HG02759 (cell line): Measurements from ENCODE around the gene DOCK3.
"Not testable (repeated sequence)": the region's sequence is repeated elsewhere in the genome, so short reads cannot be mapped to it uniquely, and the experiment has no call there.

Experiments used
- ATAC-seq: cut with Tn5 transposase; IDR thresholded peaks from one replicate; pipeline ENCODE4 v1.9.1; 2021; ENCODE audit warnings: mild to moderate bottlenecking, moderate library complexity; ENCODE audit not compliant: unreplicated experiment

DOCK3 gene

DNA sequence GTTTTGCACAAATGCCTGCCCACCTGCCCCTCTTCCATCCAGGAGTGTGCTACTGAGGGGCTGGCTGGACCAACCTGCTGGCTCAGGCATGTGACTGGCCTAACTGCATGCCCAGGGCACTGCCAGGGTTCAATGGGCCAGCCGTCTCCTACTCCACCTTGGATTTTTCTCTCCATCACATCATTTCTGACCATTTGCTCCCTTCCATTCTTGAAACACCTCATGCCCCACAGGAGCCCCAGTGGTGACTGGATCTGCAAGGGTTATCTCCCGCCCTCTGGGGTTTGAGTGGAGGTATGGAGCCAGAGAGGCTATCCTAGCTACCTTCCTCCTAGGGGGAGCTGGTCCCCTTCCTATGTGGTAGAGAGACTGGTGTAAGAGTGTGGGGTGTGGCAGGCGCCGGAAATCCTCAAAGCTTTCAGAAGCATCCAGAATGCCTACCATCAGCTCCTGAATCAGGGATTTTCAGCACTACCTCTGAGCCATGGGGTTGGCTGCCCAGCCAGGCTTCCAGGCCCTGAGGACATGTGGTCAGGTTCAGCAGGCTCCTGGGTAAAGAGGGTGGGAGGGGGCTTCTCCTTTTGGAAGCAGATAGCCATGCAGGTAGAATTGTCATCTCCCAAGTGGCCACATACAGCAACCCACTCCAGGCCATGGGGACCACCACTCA is 707.5 kb downstream of the DOCK3 start:
- no peak for ATAC-seq

DNA sequence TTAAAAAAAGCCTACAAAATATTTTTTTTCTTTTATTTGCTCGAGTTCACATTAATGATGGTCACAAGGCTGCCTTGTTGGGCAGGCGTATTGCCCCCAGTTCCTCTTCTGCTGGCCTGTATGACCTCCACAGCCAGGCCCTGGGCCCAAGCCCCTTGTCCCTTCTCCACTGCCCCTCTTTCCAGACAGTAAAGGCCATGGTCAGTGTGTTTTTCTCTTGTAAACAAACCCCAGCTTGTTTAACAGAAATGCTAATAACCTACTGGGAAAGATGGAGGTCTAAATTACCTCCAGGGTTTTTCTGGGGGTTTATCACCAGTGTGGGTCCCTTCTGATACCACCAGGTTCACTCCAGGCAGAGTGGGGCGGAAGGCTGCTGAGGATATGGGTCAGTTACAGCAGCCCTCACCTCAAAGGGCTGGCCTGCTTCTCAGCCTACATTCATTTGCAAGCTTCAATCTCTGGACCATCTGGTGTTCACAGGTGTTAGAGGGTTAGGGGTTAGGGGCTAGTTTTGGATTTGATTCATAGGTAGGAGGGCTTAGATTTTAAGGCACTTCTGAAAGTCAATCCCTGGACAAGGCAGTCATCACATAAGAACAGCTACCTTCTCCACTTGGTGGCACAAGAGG is 708.3 kb downstream of the DOCK3 start:
- no peak for ATAC-seq

DNA sequence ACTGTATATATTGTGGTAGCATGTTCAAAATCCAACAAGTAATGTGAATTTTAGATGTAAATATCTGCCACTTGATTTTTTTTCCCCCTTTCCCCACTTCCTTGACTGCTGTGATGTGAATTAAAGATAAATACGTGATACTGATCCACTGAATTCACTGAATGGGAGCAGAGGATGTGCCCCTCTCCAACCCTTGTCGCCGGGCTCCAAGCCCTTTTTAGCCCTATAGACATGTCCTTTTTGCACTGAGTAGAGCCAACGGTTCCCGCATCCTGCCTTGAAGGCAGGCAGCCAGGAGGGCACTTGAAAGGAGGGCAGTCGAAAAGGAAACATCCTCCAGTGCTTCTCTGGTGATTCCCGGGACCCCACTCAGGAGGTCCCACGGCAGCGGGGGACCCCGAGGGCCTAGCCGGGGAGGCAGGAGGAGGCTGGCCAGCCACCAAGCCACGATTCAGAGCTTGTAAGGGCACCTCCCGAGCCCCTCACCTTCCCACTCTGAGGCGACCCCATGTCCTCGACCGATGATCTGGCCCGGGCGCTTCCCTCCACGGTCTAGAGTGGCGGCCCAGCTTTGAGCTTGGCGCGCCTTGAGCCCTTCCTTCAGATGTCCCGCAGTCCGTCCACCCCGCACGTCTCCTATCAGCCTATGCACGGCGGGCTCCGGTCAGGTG is 709.5 kb downstream of the DOCK3 start:
- ATAC-seq: peak; percentile 14

DNA sequence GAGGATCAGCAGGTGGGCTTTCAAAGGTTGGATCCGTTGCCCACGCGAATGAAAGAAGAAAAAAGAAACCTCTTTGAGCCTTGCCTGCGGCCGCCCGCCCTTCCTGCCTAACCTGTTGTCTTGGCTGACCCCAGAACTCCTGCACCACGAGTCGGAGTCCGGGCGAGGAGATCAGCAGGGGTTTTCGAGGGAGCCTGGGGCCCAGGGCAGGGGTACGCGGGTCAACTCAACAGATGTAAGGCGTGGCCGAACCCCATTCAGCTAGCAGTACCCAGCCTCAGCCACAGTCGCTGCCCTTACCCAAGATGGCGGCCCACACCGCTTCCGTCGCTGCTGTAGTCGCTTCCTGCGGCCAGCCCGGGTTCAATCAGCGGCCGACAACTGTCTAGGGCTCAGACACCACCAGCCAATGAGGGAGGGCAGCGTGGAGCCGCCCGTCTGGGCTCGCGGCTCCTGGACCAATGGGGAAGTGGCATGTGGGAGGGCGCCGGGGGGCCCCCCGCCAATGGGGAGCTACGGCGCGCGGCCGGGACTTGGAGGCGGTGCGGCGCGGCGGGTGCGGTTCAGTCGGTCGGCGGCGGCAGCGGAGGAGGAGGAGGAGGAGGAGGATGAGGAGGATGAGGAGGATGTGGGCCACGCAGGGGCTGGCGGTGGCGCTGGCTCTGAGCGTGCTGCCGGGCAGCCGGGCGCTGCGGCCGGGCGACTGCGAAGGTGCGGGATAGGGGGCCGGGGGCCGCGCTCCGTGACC is 710.2 kb downstream of the DOCK3 start, which contains the start of gene MANF:
MANF (plus strand) TSS at position 566 of the 748 bp plus-strand sequence; CDS start at position 618, 52 bp downstream.
- peak; percentile 96 for ATAC-seq

DNA sequence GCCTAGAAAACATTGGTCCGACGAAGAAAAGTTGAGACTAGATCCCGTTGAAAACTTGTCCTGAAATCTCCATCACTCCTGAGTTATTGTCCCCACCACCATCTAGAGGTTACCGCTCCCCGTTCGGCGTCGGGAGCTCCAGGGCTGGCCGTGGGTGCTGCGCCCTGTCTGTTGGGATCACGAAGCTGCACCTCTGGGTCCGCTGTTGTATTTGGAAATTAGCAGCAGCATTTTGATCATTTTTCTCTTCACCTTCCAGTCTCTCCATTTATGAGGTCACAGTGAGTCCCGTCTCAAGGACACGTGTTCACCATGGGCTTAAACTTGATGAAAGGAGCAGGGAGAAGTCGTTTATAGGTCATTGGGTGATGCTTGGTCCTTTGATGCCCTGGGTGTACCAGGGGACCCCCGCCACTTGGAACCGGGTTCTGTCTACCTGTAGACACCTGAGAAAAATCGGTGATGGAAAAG is 710.9 kb downstream of the DOCK3 start:
- no peak for ATAC-seq

DNA sequence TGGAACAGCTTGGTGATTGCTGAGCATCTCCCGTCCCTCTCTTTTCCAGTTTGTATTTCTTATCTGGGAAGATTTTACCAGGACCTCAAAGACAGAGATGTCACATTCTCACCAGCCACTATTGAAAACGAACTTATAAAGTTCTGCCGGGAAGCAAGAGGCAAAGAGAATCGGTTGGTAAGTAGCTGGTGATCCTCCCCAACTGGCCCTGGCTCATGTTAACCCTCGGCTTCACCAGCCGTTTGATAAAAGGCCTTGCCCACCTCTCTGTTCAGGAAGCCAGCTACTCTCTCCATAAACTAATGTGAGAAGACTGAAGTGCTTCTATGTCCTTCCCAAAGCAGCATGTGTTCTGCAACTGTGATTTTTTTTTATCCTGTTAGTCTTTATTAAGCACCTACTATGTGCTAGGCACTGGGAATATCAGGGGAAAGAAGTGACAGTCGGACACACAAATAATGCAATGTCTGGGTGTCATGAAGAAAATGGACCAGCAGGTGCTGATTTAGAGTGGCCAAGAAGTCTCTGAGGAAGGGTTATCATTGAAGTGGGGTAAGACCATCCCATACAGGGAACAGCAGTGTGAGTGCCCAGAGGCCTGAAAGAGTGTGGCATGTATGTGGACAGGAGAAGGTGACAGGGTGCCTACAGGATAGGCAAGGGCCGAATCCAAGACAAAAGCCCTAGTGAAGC is 711.6 kb downstream of the DOCK3 start:
- no peak for ATAC-seq

DNA sequence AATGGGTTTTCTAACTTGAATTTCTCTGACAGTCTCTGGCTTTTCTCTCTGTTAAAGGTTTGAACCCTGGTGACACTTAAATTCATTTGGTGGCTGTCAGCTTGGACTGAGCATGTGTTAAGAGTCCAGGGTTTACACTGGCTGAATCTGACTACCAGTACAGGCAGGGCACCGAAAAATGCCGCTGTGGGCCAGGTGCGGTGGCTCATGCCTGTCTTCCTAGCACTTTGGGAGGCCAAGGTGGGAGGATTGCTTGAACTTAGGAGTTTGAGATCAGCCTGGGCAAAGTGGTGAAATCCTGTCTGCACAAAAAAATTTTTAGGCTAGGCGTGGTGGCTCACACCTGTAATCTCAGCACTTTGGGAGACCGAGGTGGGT is 712.1 kb downstream of the DOCK3 start:
- no peak for ATAC-seq

DNA sequence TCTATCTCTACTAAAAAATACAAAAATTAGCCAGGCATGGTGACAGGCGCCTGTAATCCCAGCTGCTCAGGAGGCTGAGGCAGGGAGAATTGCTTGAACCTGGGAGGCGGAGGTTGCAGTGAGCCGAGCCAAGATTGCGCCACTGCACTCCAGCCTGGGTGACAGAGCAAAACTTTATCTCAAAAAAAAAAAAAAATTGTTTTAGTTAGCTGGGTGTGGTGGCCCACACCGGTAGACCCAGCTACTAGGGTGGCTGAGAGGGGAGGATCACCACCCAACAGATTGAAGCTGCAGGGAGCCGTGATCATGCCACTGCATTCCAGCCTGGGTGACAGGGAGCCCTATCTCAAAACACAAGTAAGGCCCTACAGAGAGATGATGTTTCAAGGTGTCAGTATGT is 712.6 kb downstream of the DOCK3 start:
- ATAC-seq: not testable (repeated sequence)

DNA sequence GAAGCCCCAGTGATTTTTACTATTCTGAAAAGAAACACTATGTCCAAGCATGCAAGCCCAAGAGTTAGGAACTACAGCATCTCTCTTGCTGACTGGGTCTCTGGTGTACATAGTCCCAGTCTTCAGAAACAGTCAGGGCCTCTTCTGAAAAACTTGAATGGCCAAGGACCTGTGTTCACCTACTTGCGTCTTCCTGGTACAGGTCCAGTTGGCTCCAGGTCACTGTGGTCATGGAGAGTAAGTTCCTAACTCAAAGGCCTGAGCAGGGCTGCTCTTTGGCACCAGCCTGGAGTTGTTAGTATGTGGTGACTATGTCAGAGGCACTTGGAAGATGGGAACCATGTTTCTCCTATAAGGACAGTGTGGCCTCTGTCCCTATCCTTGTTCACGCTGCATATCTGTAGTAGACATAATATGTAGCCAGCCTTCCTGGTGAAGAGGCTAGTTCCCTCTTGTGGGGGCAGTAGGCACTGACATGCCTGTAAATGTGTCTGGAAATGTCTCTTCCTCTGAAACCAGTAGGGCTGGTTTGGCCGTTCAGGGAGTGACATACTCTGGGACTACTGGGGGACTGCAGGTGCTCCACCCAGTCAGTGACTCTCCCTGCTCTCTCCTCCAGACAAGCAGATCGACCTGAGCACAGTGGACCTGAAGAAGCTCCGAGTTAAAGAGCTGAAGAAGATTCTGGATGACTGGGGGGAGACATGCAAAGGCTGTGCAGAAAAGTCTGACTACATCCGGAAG is 713.7 kb downstream of the DOCK3 start:
- no peak for ATAC-seq

DNA sequence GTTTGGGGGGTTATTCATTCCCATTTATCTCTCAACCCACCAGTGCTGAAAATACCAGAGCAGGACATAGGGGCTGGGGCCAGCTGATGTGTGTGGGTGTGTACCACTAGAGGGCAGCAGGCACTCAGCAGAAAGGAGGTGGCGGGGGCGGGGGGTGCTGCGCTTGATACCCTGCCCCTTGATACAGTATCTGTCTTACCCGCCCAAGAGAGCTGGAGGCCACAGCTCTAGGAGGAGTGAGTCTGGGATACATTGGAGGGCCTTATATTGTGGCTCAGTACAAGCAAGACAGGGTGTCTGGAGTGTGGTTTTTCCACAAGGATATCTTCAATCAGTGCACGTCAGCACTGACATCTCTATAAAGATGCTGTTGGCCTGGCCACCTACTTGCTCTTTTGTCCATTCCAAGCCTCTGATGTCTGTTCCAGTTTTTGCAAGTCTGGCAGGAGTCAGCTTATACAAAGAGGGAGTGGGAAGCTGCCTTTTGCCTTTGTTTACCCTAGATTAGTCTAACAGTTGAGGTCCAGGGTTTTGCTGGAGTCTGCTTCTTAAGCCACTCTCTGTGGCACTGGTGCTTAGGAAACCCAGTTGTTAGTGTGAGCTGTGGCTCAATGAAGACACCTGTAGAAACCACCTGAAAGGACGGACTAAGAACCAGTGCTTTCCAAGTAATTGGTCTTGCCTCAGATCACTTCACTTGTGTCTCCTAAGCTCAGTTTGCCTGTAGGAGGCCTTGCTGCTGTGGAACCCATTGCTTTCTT is 714.9 kb downstream of the DOCK3 start:
- no peak for ATAC-seq

DNA sequence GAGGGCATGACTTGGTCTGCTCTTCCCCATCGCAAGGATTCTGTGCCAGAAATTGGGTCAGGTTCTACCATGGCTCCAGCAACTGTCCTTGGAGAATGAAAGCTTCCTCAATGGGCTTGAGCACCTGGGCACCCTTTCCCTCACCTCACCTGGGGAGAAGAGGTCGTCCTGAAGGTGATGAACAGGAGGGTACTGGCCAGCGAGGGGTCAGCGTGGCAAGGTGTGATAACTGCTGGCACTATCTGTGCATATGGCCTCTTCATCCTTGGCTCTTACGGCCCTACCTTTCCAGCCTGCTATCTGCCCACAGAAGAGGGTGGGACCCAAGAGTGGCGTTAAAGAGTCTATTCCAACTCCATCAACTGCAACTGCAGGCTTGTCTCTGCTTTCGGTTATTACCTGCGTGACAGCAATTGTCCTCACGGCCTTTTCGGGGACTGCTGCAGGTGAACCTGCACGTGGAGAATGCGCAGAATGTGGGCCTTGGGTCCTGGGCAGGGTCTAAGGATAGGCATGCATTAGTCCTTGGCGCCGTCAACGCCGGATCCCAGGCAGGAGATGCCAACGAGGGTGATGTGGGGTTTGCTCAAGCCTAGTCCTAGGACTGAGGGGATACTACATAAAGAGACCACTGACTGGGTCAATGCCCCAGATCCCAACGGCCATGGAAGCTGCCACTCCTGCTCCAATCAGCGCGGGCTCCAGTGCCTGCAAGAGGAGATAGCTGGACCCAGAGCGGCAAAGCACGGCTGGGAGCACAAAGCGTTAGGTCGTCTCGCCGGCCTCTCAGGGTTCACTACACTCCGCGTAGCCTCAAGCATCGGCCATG is 715.7 kb downstream of the DOCK3 start:
- no peak for ATAC-seq

DNA sequence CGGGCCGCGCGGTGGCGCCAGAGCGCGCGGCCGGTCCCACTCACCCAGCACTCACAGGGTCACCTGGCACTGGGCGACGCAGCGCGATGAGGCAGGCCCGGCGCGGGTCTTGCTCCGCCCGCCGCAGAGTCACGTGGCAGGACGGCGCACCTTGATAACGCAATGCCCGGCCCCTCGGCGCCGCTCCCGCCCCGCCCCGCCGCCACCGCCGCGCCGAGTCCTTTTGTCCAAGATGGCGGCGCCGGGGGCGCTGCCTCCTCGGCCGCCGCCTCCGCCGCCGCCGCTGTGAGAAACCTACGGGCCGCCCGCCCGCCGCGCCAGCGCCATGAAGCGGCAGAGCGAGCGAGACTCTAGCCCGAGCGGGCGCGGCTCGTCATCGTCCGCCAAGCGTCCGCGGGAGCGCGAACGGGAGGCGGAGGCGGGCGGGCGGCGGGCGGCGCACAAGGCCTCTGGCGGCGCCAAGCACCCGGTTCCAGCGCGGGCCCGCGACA is 716.4 kb downstream of the DOCK3 start, which contains the start of gene RBM15B:
RBM15B (plus strand) TSS at position 211 of the 491 bp plus-strand sequence; CDS start at position 326, 115 bp downstream.
- peak; percentile 93 for ATAC-seq

DNA sequence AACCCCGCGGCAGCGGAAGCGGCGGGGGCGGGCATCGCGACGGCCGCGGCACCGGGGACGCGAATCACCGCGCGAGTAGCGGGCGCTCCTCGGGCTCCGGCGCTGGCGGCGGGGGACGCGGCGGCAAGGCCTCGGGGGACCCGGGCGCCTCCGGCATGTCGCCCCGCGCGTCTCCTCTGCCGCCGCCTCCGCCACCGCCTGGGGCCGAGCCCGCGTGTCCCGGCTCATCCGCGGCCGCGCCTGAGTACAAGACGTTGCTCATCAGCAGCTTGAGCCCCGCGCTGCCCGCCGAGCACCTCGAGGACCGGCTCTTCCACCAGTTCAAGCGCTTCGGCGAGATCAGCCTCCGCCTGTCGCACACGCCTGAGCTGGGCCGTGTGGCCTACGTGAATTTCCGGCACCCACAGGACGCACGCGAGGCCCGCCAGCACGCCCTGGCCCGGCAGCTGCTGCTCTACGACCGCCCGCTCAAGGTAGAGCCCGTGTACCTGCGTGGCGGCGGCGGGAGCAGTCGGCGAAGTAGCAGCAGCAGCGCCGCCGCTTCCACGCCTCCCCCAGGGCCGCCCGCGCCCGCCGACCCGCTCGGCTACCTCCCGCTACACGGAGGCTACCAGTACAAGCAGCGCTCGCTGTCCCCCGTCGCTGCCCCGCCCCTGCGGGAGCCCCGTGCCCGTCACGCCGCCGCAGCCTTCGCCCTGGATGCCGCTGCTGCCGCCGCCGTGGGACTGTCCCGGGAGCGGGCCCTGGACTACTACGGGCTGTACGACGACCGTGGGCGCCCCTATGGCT is 717.0 kb downstream of the DOCK3 start:
- ATAC-seq: peak; percentile 17

DNA sequence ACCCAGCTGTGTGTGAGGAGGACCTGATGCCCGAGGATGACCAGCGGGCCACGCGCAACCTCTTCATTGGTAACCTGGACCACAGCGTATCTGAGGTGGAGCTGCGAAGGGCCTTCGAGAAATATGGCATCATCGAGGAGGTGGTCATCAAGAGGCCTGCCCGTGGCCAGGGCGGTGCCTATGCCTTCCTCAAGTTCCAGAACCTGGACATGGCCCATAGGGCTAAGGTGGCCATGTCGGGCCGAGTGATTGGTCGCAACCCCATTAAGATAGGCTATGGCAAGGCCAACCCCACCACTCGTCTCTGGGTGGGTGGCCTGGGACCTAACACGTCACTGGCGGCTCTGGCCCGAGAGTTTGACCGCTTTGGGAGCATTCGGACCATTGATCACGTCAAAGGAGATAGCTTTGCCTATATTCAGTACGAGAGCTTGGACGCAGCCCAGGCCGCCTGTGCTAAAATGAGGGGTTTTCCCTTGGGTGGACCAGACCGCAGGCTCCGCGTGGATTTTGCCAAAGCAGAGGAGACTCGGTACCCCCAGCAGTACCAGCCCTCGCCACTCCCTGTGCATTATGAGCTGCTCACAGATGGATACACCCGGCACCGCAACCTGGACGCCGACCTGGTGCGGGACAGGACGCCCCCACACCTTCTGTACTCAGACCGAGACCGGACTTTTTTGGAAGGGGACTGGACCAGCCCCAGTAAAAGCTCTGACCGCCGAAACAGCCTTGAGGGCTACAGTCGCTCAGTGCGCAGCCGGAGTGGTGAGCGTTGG is 717.8 kb downstream of the DOCK3 start:
- no peak for ATAC-seq

DNA sequence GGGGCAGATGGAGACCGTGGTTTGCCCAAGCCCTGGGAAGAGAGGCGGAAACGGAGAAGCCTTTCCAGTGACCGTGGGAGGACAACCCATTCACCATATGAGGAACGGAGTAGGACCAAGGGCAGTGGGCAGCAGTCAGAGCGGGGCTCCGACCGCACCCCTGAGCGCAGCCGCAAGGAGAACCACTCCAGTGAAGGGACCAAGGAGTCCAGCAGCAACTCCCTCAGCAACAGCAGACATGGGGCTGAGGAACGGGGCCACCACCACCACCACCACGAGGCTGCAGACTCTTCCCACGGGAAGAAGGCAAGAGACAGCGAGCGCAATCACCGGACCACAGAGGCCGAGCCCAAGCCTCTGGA is 718.4 kb downstream of the DOCK3 start:
- no peak for ATAC-seq

DNA sequence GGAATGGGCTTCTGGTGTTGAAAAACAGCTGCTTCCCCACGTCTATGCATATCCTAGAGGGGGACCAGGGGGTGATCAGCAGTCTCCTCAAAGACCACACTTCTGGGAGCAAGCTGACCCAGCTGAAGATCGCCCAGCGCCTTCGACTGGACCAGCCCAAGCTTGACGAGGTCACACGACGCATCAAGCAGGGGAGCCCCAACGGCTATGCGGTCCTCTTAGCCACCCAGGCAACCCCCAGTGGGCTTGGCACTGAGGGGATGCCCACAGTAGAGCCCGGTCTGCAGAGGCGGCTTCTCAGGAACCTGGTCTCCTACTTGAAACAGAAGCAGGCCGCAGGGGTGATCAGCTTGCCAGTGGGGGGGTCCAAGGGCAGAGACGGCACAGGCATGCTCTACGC is 718.8 kb downstream of the DOCK3 start:
- ATAC-seq: no peak

DNA sequence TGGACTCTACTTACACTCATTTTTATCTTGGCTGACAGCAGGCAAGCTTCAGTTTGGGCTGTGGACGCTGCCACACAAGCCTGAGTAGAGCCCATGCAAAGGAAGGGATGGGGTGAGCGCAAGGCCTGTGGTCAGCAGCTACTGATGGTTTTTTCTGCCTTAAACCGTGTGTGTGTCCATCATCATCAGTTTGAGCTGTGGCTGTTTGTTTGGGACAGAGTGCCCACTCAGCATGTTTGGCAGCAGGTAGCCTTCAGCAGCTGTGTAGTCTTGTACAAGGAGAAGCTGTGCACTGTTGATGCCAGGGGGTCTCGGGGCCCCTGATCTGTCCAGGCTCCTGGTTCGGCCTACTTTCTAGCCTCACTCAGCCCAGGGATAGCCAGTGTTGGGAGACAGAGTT is 719.8 kb downstream of the DOCK3 start:
- ATAC-seq: no peak
